ENCODE data around the gene GAA.

GRCh38 chr17:80091376-80091775, 10.0 kb upstream of the GAA start:
- TF ChIP-seq CTCF (conservative IDR thresholded peaks at IDR 0.05; ENCODE audit: low read length) (no peak), EZH2phosphoT487 (IDR thresholded peaks at IDR 0.05; ENCODE audit: borderline replicate concordance, low read depth, low read length) (no peak)
